GM18873 (cell line): ENCODE measurements around the gene FMOD.

Source experiments
- ATAC-seq: cut with Tn5 transposase; IDR thresholded peaks from one replicate; pipeline ENCODE4 v1.9.1; 2021; ENCODE audit warnings: mild to moderate bottlenecking, moderate library complexity, moderate number of reproducible peaks; ENCODE audit not compliant: unreplicated experiment, low FRiP score

FMOD gene

DNA sequence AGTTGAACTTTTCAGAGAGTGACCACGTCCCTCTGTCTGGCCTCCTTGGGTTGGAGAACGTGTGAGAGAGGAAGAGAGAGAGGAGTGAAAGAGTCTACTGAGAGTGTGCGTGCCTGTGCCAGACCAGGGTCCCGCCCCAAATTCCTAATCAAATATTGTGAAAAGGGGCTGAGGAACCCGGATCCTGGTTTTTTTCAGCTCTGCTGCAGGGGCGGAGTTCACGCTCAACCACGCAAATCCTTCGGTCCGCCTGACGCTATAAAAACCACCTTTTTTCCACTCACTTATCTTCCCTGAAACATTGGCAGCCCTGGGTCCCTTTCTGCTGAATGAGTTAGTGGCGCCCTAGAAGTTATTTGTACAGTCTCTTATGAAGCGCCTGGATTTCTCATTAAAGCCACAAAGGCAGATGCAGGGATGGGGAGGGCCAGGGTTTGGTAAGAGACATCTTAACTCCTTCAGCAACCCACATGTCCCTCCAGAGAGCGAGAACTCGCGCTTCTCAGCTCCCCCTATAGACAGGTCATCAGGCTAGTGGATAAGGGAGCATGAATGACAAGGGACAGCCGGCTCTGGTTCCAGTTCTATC, at the start of gene FMOD:
FMOD (minus strand) TSS at position 86 of the 589 bp plus-strand sequence. CDS start 2,852 bp downstream, outside the sequence.
- no peak for ATAC-seq

DNA sequence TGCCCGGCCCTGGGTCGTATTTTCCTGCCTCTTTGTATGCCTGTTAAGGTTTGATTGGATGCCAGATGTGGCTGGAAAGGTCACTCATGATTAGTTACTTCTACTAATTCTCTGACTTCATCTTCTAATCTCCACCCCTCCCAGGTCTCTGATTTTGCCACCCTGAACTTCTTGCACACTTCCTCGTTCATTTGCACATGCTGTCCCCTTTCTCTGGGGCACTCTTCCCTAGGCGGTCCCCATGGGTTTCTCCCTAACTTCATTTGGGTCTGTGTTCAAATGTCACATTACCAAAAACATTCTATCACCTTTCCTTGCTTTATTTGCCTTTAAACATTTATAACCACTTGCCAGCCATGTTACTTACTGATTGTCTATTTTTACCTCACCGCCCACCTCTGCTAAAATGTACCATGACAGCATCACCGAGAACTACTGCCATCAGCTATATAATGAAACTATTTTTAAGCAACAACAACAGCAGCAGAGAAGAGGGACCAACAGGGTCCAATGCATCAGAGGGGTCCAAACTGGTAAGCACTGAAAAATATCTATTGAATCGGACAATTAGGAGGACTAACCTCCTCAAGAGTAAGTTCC, 45.8 kb upstream of the FMOD start:
- no peak for ATAC-seq

DNA sequence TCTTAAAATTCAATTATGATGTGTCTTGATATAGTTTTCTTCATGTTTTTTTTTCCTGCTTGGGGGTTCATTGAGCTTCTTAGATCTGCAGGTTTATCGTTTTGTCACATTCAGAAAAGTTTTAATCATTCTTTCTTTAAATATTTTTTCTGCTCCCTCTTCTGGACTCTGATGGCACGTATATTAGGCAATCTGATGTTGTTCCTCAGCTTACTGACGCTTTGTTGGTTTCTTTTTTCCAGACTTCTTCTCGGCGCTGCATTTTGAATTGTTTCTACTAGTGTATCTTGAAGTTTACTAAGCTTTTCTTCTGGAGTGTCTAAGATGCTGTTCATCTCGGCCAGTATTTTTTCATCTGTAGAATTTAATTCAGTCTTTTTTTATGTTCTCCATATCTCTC, 44.8 kb upstream of the FMOD start:
- no peak for ATAC-seq

DNA sequence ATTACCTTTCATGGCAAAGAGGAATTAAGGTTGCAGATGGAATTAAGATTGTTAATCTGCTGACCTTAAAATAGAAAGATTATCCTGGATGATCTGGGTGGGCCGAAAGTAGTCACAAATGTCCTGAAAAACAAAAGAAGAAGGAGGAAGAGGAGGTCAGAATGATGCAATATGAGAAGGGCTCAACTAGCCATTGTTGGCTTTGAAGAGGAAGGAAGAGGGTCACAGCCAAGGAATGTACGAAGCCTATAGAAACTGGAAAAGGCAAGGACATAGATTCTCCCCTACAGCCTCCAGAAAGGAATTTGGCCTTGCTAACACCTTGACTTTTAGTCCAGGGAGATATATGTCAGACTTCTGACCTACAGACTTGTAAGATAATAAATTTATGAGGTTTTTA, 39.4 kb upstream of the FMOD start:
- no peak for ATAC-seq

DNA sequence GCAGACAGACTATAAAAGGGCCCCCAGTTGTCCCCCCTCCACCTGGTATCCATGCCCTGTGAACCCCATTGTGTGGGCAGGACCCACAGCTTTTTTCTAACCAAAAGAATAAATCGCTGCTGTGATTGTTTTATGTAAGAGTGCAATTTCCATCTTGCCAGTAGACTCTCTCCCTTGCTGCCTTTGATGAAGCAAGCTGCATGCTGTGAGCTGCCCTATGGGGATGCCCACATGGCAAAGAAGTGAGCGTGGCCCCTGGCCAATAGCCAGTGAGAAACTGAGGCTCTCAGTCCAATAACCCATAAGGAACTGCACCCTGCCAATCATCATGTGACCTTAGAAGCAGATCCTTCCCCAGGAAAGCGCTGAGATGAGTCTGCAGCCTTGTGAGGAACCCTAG, 37.8 kb upstream of the FMOD start:
- no peak for ATAC-seq

DNA sequence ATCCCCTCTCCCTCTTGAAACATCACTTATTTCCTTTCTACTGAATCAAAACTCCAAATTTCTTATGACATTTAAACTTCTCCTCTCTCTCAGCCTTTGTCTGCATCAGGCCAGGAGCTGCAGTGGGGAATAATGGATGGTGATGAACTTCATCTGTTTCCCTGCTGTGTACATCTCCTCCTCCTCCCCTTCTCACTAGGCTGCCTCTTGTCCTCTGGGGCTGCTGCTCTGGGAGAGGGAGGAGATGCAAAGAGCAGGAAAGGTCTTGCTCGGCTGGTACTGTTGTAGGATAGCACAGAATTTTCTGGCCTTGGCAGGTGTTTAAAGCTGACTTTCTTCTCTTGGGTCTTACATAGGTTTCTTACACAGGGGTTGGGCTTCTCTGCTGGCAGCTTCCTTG, 31.1 kb upstream of the FMOD start:
- ATAC-seq, result no peak

DNA sequence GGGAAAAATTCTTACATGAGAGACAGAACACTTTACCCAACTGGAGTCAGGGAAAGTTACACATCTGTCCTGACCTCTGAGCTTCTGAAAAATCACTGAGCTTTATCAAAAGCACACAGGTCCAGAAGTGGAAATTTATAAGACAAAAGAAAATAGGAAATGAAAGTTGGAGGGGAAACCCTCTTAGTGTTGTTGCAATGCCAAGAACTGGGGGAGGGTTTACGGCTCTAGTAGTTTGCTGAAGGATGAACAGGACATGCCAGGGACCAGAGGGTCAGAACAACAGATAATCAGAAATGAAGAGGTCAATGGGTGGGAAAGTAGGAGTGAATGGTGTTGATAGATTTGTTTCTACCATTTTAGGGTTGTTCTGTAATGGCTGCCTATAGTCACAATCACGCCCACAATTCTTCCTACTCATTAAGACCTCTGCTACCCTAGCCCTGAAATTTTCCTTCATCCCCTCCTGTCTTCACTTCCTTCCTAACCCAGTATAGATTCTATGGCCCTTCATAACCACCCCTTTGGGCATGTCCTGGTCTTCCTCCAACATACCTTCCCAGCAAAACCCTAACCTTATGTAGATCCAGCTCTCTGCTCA, 30.3 kb upstream of the FMOD start:
- ATAC-seq, result no peak

DNA sequence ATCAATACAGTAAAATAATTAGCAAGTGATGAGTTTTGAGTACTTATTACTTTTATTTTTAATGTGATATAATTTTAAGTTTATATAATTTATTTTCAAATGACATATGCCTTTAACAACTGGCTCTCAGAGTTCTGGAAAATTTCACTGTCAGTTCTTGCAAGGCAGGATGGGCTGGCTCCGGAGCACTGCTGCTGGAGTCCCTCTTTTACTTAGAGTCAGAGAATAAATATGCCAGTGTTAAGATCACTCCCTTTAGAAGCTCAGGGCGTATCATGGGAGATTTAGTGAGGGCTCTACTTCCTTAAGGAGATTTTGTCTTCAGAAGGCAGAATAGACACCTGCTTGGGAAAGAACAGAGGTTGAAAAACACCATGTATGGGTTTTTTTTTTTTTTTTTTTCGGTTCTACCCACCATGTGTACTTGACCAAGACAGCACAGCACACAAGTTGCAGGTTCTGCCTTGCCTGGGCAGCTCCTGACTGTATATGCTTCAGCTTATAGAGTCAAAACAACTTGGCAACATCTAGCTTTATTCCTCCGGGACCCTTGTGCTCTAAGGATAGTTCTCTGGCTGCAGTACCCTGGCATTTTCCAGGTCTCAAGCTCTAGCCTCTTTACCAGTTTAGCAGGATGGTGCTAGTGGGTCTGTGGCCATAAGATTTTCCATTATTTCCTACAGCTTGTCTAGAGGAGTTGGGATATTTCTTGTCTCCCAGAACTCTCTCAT, 29.7 kb upstream of the FMOD start:
- no peak for ATAC-seq

DNA sequence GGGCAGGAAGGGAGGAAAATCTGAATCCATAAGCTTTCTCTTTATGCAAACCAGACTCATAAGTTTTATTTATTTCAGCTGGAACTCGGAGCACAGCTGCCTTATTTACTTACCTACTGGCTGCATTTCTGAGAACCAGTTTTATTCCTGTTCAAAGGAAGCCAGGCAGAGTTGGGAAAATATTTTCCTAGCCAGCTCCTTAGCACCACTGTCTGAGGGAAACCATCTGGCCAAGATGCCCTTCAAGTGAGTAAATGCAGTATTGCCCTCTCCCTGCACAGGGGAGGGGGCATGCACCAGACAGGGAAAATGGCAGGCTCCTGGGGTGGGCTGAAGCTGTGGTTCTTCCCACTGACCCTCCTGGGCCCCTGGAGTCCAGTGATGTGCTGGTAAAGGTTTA, 28.9 kb upstream of the FMOD start:
- ATAC-seq, result no peak

DNA sequence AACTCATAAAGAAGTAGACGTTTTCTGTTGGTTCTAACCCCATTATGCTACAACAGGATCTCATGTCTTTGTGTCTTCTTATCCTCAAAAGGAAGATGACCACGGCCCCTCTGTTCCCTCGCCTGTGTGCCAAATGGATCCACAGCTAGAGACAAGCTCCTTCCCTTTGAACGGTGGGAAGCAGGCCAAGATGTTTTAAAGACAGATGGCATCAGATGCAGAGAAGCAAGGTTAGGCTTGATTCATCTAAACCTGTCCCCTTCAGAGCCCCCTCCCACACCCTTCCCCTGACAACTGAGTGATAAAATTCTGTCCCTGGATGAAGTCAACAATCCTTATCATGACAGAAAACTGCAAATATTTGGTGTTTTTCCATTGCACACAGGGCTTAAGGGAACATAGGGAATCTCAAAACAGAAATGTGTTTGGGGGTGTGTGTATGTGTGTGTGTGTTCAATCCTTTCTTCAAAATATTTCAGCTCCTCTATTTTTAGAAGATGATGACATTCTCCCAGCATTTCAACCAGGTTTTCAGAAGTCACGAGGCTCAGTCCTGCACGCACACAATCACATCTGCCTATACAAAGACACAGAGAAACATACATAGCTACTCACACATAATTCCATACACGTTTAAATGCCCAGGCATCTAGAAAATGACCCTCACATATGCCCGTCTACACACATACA, 27.8 kb upstream of the FMOD start:
- no peak for ATAC-seq

DNA sequence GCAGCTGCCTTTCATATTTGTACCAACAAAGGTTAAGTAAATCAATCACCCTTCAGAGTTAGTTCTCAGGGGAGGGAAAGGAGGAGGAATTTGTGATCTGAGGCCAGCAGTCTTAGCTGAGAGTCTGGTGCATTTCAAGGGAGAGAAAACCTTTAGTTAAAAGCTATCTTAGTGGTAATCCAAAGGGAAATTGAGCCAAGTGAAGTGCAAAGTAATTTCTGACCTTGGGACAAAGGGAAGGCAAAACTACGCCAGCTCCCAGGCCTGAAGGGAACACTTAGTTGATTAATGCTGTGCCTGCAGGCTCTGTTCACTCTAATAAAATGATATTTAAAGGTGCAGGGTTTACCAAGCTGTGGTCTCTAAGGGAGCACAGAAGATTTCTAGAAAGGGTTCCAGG, 23.1 kb upstream of the FMOD start:
- no peak for ATAC-seq

DNA sequence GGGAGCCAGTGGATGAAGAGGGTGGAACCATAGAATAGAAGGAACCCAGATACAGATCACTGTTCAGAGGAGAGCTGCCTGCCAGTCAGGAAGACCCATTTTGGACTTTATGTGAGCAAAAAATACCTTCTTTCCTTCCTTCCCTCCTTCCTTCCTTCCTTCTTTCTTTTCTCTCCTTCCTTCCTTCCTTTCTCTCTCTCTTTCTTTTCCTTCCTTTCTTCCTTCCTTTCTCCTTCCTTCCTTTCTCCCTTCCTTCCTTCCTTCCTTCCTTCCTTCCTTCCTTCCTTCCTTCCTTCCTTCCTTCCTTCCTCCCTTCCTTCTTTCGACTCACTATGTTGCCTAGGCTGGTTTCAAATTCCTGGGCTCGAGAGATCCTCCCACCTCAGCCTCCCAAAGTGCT, 22.1 kb upstream of the FMOD start:
- ATAC-seq, result no peak

DNA sequence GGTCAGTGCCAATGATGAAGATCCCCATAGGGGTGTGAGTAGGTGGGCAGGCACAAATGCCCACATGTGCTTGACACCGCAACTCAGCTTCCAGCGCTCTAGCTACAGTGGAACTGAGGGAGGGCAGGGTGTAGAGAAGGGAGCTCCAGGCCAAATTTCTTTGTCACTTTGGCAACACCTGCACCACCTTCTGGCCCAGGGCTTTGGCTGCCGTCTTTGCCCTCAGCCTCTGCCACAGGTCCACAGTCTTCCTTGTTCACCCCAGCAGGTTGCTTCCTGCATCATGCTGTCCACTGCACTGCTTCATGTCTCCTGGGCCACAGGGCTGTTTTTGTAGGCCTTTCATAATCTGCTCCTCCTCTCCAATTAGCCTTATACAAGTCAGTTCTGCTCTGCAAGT, 20.4 kb upstream of the FMOD start:
- no peak for ATAC-seq

DNA sequence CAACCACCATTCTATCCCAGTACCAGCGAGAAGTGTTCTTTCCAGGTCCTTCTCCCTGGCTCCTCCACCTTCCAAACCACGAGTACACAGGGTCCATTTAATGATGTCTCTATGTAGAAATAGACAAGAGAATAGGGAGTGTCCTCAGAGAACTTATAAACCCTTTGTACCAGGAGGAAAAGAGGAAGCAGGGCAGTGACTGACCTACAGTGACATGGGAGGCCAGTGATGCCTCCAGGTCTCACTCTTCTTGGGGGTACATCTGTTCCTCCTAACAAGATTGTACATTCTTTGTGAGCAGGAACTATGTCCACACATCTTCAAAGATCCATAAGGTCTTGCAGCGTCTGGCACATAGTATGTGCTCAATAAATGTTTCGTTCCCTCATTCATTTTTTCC, 18.7 kb upstream of the FMOD start:
- ATAC-seq, result no peak

DNA sequence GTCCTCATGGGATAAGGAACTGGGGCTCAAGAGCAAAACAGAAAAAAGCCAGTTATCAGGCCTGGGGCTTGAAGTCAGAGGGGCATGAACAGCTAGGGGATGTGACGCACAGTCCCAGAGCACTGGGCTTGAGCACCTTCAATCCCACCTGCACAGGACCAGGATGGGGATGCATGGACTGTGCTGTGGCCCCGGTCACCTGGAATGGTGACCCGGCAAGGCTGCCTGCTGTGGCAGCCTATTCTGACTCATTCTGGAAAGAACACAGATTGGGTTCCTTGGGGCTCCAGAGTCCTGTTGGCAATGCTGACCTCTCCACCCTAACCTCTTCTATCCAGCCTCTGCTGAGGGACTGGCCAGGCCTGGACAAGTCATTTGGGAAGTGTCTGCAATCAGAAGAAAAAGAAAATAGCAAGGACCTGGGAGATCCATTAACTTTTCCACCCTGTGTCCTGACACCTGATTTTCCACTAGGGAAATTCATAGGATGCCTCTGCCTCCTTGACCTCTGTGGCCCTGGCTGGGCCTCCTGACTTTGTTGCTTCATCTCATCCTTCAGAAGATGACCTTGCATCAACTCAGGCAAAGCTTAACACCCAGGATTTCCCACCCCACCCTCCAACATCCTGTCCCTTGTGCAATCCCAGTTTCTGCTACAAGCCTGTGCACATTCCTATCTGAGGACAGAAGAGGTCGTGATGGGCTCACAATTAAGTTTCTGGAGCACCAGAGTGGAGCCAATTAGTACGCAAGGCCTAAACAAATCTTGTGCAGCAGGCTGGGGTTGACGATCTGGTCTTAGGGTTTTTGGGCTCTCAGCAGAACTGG, 17.9 kb upstream of the FMOD start:
- no peak for ATAC-seq

DNA sequence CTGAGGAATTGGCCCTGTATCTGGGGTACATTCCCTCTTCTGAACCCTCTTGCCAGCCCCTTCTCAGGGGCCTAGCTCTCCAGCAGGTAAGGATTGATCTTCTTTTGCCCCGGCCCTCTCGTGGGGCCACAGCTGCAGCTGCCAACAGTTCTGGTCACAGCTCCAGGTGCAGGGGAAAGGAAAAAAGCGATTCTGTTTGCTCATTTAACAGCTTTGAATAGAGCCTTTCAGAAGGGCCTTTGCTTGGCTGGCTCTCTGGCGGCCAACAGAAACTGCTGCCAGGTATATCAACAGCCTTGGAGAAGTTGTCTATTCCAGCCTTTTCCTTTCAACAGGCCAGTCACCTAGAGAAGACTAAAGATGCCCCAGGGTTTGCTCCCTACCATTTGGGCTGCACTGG, 16.1 kb upstream of the FMOD start:
- no peak for ATAC-seq

DNA sequence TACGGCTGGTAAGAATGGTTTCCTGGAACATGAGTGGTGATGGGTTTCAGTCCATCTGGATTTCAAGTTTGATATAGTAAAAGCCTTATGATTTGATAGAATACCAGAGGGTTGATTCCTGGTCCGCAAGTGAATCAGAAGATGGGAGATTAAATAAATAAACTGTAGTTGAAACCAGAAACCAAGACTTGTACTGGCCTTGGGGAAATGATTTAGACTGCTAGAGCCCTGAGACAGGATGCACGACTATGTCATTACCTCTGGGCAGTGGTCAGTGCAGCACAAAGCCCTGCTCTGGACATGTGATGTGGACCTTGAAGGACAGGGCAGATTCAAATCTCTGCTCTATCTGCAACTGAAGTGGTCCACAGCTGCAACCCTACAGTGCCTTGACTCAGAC, 15.6 kb upstream of the FMOD start:
- ATAC-seq, result no peak

DNA sequence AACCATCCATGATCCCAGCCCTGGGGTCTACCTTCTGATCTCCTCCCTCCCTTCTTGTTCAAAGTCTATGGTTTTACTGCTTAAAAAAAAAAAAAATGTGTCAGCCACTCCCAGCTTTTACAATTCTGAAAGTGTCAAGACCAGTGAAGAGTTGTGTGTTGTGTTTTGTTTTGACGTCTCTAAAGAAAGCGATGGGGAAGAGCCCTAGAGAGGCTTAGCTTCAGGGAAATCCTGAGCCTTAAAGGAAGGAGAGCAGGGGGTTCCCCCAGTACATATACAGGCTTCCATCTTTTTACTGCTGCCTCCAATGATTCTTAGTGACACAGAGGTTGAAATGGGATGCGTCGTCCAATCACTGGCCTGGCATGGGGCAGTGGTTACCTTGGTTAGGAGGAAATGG, 13.9 kb upstream of the FMOD start:
- no peak for ATAC-seq

DNA sequence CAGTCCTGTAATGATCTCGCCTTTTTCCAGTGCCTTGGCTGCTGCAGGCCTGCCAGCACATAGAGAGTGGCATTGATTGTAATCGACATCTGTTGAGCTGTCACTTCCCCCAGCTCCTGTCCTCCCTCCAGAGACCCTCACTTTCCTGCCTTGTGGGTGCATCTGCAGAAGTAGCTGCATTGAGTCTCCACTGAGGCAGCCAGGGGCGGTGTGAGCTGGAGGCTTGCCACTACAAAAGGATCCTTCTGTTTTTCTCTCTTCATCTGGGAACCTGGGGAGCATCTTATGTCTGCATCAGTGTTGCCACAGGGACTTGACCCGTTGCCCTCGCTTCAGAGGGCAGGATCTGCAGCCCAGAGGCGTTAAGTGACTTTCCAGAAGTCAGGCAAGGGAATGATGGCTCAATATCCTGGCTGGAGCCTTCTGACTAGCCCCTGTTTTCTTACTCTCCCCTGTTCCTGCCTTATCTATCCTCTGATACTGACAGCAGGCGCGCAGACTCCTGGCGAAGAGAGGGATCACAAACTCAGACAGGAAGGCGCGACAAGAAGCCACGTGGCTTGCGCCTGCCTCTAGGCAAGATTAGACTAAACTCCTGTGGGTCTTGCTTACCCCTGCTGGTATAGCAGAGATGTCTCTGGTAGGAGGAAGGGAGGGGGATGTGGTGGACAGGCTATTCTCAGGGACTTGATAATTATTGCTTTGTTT, 13.3 kb upstream of the FMOD start:
- no peak for ATAC-seq

DNA sequence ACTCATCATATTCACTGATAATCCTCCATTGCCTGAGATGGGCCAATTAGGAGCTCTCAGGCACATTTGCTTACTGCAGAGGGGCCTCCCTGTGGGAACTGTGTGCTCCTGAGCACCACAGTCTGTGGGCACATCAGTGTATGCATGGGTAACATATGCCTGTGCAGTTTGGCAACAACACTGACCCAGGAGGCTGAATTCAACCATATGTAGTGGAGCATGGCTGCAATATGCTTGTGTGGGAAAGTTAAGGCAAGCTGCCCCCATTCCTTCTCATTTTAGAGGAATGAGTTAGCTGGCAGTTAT, 11.8 kb upstream of the FMOD start:
- no peak for ATAC-seq
